ENCODE results near the gene MARCHF11.

MARCHF11 gene

GRCh38 chr5:16050414-16050813, 129.2 kb downstream of the MARCHF11 start:
- DNase-seq: no peak

DNA sequence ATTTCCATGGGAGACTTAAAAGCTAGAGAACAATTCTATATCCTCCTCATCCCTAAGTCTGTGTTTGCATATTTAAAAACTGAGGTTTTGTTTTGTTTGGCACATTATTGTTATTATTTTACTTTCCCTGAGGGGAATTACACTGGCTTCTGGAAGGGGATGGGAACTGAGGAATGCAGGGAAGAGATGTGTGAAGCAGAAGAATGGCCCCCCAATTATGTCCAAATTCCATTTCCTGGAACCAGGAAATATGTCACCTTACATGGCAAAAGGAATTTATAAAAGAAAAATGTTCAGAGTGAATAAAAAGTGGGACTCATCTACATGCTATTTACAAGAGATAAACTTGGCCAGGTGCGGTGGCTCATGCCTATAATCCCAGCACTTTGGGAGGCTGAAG, 129.8 kb downstream of the MARCHF11 start:
- no peak for DNase-seq

DNA sequence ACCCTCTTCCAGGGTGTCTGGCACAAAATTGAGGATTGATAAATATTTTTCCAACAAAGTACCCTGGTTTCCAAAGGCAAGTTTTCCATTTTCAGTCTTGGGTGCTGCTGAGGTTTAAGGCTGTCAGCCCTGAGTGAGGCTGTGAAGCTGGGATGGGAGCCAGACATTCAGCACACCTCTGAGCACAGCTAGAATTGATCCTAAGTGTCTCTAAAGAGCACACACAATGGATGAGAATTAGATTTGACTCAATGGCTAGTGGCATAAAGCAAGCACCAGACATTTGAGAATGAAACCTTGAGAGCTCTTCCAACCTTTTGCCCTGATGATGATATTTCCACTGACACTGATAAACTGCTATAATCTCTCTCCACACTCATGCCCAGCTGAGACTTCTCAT, 131.5 kb downstream of the MARCHF11 start:
- no peak for DNase-seq

- no peak for DNase-seq
These were observed 136.1 kb downstream of the MARCHF11 start for GRCh38 chr5:16043349-16043965.

DNA sequence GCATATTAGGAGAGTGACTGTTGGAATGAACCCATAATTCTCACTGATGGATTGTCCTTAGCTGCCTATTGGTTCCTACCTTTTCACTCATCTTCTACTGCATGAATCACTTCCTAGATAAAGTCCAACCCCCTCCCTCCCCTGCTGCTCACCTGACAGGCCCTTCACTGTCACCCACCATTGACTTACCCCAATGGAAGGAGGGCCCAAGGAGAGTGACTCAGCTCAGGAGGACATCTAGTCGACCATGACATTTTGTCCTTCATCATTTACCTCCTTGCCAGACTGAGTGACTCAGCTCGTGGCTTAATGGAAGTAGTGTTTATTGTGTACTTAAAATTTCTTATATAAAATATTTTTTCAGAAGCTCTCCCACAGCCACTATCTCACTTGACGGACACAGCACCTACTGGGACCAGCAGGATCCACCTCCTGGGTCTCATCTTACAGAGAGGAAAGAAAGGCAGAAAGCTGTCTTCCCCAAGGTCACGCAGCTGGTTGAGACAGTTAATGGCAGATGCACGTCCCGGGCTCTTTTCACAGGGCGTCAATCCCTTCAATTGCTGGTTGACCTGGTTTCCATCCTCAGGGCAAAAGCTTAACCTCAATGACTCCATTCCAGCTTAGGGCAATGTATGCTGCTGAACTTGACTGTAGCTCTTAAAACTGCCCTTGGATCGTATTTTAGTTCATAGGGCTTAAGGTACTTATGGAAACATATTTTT, 142.3 kb downstream of the MARCHF11 start:
- DNase-seq: no peak

- no peak for DNase-seq
These were observed 145.1 kb downstream of the MARCHF11 start for GRCh38 chr5:16034319-16035001.

- DNase-seq: no peak
These were observed 146.2 kb downstream of the MARCHF11 start for GRCh38 chr5:16033187-16033925.

DNA sequence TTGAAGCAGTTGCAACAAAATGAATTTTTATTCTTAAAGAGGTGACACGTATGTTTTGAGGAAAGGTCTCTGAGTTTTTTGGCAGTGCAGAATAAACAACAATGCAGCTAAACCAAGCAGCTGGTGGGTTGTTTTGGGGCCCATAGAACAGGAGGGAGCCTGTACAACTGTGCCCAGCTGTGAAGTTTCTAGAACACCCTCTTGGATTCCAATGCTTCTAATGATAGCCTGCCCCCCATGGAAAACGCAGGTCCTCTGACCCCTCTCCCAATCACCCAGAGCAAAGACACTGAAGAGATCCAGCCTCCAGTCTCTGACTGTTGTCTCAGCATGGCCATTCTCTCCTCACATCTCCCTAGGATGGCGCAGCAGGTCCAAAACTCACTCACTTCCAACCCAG, 150.9 kb downstream of the MARCHF11 start:
- DNase-seq: no peak

DNA sequence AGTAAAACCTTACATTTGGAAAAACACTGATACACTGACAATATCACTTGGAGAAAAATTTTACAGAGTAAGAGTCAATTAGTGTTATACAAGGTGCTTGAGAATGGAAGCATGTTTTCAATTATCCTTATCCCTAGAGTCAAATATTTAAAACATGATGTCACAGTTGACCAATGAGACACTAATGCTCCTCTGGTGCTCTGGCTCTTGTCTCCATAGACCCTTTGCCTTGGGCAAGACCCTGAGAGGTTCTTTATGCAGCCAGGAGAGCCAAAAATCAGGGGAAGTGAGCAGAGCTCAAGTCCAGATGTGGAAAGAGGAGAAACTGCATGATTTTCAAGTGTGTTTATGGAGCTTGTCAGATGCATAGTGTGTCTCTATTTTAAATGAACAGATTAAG, 153.9 kb downstream of the MARCHF11 start:
- DNase-seq: no peak

GRCh38 chr5:16018970-16019369, 160.6 kb downstream of the MARCHF11 start:
- no peak for DNase-seq

GRCh38 chr5:16017720-16018119, 161.9 kb downstream of the MARCHF11 start:
- no peak for DNase-seq

Data from DMS79 treated with DMSO at 0.1 percent for 48 hours (cell line).